ENCODE results near the gene MCM10.

DNA sequence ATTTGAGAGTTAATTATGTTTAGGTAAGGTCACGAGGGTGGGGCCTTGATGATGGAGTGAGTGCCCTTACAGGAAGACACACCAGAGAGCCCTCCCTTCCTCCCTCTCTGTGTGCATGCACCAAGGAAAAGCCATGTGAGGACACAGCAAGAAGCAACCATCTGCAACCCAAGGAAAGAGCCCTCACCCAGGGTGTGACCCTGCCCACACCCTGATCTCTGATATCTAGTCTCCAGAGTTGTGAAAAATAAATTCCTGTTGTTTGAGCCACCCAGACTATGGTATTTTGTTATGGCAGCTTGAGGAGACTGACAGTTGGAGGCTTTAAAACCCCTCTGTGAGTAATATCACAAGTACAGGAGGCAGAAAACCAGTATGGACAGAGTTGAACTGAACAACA, 15.0 kb upstream of the MCM10 start:
- TF ChIP-seq, protein P1, sequence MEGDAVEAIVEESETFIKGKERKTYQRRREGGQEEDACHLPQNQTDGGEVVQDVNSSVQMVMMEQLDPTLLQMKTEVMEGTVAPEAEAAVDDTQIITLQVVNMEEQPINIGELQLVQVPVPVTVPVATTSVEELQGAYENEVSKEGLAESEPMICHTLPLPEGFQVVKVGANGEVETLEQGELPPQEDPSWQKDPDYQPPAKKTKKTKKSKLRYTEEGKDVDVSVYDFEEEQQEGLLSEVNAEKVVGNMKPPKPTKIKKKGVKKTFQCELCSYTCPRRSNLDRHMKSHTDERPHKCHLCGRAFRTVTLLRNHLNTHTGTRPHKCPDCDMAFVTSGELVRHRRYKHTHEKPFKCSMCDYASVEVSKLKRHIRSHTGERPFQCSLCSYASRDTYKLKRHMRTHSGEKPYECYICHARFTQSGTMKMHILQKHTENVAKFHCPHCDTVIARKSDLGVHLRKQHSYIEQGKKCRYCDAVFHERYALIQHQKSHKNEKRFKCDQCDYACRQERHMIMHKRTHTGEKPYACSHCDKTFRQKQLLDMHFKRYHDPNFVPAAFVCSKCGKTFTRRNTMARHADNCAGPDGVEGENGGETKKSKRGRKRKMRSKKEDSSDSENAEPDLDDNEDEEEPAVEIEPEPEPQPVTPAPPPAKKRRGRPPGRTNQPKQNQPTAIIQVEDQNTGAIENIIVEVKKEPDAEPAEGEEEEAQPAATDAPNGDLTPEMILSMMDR (IDR thresholded peaks at IDR 0.05; ENCODE audit: insufficient read depth, low read length), result no peak
- TF ChIP-seq POLR2AphosphoS5 (IDR thresholded peaks at IDR 0.05; ENCODE audit: low read depth) (no peak), GABPA (IDR thresholded peaks at IDR 0.05; ENCODE audit: low read depth) (no peak)
- TF ChIP-seq, protein P2, sequence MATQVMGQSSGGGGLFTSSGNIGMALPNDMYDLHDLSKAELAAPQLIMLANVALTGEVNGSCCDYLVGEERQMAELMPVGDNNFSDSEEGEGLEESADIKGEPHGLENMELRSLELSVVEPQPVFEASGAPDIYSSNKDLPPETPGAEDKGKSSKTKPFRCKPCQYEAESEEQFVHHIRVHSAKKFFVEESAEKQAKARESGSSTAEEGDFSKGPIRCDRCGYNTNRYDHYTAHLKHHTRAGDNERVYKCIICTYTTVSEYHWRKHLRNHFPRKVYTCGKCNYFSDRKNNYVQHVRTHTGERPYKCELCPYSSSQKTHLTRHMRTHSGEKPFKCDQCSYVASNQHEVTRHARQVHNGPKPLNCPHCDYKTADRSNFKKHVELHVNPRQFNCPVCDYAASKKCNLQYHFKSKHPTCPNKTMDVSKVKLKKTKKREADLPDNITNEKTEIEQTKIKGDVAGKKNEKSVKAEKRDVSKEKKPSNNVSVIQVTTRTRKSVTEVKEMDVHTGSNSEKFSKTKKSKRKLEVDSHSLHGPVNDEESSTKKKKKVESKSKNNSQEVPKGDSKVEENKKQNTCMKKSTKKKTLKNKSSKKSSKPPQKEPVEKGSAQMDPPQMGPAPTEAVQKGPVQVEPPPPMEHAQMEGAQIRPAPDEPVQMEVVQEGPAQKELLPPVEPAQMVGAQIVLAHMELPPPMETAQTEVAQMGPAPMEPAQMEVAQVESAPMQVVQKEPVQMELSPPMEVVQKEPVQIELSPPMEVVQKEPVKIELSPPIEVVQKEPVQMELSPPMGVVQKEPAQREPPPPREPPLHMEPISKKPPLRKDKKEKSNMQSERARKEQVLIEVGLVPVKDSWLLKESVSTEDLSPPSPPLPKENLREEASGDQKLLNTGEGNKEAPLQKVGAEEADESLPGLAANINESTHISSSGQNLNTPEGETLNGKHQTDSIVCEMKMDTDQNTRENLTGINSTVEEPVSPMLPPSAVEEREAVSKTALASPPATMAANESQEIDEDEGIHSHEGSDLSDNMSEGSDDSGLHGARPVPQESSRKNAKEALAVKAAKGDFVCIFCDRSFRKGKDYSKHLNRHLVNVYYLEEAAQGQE (IDR thresholded peaks at IDR 0.05; ENCODE audit: insufficient replicate concordance, low read depth), result no peak

Data from HL-60 (cell line).